HG03354 (cell line): ENCODE measurements around the gene LEMD1.
"Not testable (repeated sequence)": the region's sequence is repeated elsewhere in the genome, so short reads cannot be mapped to it uniquely, and the experiment has no call there.

Source experiments
- ATAC-seq: cut with Tn5 transposase; IDR thresholded peaks from one replicate; pipeline ENCODE4 v1.9.1; 2021; ENCODE audit warnings: mild to moderate bottlenecking; ENCODE audit not compliant: unreplicated experiment, poor library complexity, severe bottlenecking

The LEMD1 gene

DNA sequence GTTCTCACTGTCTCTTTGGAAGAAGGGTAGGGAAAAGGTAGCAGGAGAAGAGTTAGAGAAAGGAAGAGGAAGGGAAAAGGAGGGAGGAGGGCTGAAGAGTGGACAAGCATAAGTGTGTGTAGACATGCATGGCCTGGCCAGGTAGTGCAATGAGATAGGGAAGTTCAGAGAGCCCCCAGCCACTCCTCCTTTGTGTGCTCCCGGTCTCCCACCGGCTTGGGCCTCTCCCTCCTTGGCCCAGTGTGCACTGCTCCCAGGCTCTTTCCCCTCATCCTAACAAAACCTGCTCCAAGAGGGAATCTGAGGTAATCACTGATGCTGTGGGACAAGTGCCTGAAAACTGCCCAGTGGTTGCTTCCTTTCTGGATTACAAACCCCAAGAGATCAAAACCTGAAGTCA lies 10.3 kb upstream of the LEMD1 start:
- no peak for ATAC-seq

DNA sequence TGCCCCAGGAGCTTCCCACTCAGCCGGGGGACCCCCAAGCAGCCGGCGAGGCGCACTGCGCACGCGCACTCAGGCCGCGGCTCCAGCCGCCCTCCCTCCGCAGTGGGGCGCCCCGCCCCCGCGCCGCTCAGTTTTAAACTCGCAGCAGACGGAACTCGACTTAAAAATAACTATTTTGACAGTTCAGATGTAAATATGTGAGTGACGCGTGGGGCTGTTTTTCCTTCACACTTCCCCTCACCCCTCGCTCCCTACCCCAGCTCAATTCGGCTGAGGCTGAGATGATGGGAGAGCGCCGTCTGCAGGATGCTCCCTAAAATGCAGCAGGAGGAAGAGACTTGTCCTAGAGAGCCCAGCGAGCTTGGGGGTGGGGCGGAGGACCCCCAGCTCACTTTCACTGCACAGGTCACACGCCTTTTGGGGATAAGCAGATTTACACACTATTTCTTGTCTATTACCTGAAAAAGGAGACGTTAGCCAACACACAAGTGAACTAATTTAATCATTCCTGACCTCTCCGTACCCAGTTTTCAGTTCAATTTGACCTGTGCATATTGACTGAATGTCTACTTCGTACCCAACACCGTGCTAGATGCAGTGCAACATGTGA lies 8.9 kb upstream of the LEMD1 start:
- ATAC-seq: no peak

DNA sequence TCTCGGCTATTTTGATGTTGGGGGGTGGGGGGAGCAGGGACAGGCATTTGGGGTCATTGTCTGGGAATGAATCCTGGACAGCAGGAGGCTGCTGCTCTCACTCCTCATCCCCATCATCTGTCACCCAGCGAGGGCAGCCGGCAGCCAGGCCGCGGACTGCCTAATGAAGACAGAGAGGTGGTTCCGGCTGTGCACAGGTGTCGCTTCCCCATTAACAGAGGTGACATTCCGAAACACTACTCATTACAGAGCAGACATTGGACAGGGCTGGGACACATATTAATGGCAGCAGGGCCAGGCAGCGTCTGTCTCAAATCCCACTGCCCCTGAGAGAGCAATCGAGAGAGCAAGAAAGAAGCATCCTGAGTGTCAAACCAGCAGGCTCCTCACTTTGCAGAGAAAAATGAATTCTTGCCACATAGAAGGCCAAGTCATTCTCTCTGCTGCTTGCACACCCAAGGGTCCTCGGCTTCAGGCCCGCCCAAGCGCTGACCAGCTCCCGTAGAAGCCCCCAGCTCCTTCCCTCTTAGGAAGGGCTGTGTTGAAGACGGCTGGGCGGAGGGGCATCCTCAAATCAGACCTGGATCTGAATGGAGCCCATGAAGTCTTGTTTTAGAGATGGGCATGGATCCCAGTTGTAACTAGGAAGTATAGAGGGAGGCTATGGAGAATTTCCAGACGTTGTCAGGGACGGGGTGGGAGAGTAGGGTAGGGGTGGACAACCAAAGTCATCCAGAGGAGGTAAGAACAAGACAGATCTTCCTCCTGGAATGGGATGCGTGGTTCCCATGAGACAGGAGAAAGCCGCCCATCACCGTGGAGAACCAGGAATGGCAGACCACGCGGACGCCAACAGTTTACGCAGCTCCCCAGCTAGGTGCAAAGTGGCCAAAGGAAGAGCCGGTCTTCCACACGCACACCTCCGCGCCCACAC lies 8.2 kb upstream of the LEMD1 start:
- no peak for ATAC-seq

DNA sequence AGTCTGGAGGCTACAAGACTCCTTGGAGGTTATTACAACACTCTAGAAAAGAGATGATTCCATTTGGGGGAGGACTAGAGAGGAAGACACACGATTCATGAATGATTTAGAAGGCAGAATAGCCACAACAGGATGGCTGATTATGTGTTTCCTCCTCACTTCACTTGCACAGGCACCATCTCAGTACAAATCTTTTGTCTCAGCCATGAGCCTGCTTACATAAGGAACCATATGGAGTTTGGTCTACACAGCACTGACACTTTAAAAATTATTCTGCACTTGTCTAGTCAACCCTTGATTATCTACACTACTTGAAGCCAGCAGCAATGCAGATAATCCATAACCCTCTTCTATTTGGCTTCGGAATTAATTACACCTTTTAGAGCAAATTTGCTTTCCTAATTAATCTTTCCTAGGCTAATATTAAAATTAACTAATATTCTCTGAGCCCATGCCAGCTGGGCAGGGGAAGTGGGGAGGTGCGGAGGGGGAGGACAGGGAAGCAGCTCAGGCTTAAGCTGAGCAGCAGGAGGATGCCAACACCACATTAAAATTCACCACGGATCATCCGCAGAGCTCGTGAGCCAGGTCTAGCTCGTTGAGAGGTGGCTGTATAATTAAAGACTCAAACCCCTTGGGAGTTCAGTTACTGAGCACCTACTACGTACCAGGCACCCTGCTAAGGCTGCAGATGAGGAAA lies 3.2 kb upstream of the LEMD1 start:
- no peak for ATAC-seq

DNA sequence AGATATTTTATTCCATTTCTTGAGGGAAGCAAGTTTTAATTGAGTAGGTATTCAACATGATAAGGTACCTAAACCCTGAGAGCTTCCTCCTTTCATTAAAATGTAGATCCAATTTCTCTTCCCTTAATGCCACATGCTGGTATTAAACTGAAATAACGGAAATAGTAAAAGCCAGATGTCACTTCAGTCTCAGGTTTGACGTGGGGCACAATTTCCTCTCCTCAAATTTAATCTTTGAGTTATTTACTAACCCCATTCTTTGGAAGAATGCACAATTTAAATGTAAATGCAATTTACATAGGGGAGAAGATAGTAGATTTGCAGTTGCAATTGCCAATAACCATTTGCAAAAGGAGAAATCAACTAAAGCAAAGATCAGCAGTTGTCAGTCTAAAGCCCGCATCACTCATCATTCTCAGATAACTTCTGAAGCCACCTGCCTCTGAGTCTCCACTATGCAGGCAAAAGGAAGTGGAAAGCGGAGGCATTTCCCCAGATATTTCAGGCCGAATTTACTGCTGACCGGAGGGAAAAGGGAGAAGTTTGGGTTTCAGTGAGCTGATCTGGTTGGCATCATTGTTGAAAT lies 2.1 kb upstream of the LEMD1 start:
- no peak for ATAC-seq

DNA sequence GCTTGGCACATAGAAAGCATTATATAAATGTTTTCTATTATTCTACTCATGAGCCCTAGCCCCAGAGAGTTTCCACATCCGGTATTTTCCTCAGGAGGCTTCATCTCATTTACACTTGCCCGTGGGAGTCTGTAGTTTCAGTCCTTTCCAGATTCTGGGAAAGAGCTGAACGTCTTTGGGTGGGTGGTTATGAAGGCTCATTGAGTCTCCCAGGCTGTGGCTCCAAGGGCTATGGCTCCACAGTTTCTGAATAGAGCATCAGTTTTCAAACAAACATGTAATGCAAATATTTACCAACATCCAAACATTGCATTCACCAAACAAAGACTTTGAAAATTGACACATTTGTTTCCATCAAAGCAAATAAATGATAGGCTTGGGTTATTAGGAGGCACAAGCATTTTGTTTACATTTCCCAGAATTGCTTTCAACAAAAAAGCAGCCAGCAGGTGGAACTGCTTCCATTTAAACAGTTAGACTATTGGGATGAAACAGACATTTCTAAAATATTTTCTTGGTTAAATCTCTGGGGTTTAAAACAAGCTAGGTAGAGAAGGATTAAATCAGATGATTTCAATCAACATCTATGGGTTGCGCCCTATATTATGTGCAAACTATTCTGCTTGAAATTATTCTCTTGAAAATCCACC lies 1.3 kb upstream of the LEMD1 start:
- ATAC-seq: no peak

DNA sequence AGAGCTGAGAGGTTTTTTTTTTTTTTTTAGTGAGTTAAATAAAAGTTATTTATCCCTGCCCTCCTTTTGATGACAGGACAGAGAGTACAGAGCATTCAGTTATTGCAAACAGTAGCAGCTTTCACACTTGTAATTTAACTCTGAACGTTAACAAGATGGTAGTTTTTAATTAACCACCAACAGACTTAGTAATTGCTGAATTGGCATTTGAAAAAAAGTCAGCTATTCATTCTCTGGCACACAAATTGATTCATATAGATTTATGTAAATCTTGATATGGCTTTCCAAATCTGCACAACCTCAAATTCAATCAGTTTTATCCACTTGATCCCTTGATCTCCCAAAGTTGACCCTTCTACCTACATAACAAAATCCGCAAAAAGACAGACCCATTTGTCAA lies 918 bp downstream of the LEMD1 start:
- ATAC-seq: no peak

DNA sequence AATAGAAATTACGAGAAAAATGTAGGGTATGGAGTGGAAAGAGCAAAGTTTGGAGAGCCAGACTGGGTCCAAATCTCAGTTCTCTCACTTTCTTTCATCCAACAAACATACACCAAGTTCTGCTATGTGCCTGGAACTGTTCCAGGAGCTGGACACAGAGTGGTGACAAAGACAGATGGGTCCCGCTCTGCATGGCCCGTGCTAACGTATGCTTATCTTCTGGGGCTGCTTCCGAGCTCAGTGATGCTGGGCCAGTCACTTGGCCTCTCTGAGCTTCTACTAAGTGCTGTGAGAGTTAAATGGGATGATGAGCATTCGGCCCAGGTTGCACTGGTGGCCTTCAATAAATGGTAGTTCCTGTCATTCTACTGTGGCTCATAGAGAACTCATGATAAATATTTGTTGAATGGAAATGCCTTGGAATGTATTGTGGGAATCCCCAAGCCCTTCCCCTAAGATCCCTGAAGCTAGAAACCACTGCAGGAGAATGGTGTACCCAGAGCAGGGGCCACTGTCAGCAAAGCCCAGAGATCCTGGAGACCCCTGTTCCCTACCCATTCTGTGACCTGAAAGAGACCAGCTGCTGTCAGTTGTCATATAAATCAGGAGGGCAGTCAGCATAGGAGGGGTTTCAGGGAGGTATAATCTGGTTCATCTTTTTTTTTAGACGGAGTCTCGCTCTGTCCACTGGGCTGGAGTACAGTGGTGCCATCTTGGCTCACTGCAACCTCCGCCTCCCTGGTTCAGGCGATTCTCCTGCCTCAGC lies 3.8 kb downstream of the LEMD1 start:
- no peak for ATAC-seq

DNA sequence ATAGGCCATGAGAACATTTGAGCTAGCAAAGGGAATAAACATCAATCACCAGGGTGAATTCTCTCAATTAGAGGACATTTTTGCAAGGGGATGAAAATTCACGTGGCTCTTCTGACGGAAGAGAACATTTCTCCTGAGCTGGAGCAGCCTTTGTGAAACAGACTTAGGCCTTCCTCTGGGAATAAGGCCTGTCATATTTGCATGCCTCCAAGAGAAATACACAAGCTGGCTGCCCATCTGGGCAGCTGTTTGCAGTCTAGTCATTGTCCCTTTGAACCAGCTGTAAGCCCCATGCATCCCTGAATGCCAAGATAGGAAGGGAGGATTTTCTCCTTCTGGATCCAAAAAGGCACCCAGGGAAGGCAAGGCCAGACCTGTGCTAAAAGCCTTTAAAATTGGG lies 5.5 kb downstream of the LEMD1 start:
- no peak for ATAC-seq

DNA sequence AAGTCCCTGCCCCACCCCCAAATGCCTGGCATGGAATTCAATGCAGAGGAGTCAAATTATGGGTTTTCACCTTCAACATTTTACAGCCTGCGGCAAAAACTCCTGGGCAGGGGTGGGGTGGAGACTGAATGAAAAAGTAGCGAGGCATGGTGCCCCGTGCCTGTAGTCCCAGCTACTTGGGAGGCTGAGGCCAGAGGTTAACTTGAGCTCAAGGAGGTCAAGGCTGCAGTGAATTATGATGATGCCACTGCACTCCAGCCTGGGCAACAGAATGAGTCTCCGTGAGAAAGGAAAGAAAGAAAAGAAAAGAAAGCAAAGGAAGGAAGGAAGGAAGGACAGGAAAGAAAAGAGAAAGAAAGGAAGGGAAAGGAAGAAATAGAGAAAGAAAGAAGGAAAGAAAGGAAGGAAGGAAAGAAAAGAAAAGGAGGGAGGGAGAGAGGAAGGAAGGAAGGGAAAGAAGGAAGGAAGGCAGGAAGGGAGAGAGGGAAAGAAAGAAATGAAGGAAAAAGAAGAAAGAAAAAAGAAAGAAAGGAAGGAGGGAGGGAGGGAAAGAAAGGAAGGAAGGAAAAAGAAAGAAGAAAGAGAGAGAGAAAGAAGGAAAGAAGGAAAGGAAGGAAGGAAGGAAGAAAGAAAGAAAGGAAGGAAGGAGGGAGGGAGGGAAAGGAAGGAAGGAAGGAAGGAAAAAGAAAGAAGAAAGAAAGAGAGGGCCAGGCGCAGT lies 11.1 kb downstream of the LEMD1 start:
- ATAC-seq: no peak

DNA sequence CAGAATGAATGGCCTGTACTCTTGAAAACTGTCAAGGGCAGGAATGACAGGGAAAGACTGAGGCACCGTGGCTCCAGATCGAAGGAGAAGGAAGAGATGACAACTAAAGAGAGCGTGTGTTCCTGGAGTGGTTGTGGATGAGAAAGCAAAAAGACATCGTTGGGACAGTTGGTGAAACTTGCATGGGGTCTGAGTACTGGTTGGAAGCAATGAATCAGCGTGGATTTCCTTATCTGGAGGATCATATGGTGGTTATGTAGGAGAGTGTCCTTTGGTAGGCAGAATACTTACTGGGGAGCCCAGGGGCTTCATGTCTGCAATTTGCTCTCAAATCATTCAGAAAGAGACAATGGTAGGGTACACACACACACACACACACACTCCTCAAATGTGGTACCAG lies 13.9 kb downstream of the LEMD1 start:
- no peak for ATAC-seq

DNA sequence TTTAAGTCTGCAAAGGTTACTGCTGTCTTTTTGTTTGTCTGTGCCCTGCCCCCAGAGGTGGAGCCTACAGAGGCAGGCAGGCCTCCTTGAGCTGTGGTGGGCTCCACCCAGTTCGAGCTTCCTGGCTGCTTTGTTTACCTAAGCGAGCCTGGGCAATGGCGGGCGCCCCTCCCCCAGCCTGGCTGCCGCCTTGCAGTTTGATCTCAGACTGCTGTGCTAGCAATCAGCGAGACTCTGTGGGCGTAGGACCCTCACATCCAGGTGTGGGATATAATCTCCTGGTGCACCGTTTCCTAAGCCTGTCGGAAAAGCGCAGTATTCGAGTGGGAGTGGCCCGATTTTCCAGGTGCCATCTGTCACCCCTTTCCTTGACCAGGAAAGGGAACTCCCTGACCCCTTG lies 15.6 kb downstream of the LEMD1 start:
- ATAC-seq: not testable (repeated sequence)

DNA sequence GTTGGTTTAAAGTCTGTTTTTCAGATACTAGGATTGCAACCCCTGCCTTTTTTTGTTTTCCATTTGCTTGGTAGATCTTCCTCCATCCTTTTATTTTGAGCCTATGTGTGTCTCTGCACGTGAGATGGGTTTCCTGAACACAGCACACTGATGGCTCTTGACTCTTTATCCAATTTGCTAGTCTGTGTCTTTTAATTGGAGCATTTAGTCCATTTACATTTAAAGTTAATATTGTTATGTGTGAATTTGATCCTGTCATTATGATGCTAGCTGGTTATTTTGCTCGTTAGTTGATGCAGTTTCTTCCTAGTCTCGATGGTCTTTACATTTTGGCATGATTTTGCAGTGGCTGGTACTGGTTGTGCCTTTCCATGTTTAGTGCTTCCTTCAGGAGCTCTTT lies 17.4 kb downstream of the LEMD1 start:
- ATAC-seq: not testable (repeated sequence)

DNA sequence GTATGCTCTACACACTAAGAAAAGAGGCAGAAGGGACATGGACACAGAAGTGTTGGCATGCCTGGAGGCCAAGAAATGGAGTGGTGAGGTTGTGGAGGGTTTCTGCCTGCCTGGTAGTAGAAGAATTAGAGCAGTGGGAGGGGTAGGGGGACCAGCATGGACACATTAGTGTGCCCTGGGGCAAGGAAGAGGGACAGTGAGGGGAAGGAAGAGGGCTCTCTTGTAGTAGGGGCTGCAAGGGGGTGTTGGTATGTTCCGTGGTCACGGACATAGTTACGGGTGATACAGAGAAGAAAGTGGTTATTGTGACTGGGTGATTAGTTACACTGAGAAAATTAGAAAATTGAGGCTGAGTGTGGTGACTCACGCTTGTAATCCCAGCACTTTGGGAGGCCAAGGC lies 23.3 kb downstream of the LEMD1 start:
- ATAC-seq: no peak

DNA sequence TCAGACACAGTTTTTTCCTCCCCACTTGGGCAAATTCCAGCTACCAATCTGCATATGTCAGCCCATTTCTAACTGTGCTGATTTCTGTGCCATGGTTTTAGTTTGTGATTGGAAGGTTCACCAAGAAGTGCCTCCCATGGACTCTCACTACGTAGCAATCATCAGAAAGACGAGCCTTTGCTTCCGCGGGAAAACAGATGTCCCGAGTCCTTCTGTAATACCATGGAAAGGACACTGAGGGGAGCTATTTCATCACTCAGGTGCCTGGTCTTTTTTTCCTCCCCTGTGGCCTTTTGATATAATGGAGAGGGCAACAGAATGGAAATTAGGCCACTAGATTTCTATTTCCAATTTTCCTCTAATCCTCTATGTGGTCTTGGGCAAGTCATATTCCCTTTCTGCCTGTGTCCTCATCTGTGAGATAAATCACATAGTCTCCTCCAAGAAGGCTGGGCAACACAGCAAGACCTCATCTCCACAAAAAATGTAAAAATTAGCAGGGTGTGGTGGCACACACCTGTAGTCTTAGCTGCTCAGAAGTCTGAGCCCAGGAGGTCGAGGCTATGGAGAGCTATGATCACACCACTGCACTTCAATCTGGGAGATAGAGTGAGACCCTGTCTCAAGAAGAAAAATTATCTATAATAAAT lies 24.8 kb downstream of the LEMD1 start:
- no peak for ATAC-seq

DNA sequence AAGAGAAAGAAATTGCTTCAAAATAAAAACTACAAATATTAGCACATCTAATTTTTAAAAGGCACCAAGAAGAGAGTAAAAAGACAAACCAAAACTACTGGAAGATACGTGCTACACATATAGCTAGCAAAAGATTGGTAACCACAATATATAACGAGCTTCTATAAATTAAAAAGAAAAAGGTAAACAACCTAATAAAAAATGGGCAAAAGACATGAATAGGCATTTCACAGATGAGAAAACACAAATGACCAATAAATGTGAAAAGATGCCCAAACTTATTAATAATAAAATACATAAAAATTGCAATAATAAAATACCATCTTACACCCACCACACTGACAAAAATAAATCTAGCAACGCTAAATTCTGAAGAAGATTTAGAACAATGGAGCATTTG lies 26.2 kb downstream of the LEMD1 start:
- ATAC-seq: no peak

DNA sequence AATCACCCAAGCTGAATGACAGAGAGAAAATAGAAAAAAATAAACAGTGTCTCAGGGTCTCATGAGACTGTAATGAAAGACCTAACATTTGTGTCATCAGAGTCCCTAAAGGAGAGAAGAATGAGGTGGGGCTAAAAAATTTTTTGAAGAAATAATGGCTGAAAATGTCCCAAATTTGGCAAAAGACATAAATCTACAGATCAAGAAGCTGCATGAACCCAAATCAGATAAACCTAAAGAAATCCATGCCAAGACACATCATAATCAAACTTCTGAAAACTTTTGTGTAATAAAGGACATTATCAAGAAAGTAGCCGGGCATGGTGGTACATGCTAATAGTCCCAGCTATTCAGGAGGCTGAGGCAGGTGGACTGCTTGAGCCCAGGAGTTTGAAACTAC lies 29.2 kb downstream of the LEMD1 start:
- no peak for ATAC-seq

DNA sequence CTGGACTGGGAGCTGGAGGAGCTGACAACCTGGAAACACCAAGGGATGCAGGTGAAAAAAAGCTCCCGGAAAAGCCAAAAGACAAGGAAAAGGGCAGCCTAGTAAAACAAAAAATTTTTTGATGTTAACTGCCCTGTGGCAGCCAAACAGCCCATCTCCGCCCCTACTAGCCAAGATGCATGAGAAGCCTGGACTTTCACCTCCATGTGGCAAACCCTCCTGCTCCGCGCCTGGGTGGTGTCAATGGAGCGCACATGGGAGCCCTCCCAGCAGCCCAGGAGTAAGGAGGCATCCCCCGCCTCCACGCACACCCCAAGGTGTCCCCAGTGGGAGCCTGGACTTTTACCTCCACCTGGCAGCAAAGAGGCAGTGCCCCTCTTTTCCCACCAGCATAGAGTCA lies 30.5 kb downstream of the LEMD1 start:
- ATAC-seq: no peak
